Measurements from ENCODE around the gene PPARG.

- TF ChIP-seq CTCF (IDR thresholded peaks at IDR 0.05) (no peak), POLR2A (IDR thresholded peaks at IDR 0.05) (no peak), POLR2AphosphoS5 (IDR thresholded peaks at IDR 0.05) (no peak)
Measured at GRCh38 chr3:12423918-12424630, 135.2 kb downstream of the PPARG start.
